ENCODE data around the gene SUPT6H. TPM values are rescaled to one million over a fixed set of nuclear protein-coding genes. Genes with fewer than 3 reads are reported as not detected.

SUPT6H gene
- total and polyA plus RNA-seq, 2 of the 8 experiments (the other 6 are each of a cell fraction or from before 2014, with no cell fraction given), result 32.0 to 59.9 TPM

DNA sequence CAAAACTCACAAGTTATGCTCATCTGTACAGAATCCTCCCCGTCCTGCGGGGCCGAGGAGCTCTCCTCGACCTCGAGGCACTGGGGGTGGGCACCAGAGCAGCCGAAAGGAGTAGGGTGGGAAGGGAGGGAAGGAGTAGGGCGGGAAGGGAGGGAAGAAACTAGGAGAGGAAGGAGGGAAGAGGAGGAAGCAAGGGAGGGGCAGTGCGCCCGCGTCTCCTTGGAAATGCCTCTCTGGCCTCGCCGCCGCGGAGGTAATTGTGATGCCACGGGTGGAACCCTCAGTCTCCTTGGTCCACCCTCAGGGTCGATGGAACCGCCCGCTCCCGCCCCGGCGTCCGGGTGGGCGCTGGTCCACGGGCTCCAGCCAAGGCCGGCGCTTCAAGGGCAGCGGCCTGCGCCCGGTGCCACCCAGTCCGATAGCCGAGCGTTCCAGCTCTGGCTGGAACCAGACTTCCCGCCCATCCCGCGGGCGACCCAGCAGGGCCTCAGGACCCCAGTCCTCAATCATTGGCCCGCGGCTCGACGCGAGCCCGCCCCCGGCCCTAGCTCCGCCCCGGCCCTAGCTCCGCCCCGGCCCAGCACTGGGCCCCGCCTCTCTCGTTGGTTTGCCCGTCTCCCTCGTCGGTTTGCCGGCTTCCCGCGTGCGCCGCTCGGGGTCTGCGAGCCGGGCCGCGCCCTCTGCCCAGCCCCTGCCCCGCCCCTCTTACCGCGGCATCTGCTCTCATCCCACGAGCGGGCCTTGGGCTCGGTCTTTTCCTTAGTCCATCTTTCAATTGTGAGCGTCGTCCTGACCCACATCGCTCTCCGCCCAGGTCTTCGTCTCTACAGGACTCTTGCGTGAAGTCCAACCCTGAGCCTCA lies 49.1 kb downstream of the SUPT6H start (continued):
- no peak for TF ChIP-seq SIRT6 (IDR thresholded peaks at IDR 0.05; ENCODE audit: low read length)
- TF ChIP-seq TAF7 (optimal IDR thresholded peaks at IDR 0.05; ENCODE audit: borderline replicate concordance, low read depth, low read length), result peak; percentile 67

All from H1 (cell line).